ENCODE data around the gene DNAJA3.

DNAJA3 gene

GRCh38 chr16:4433914-4434787, 8.5 kb downstream of the DNAJA3 start:
- DNase-seq (ENCODE audit: low spot score): no peak

DNA sequence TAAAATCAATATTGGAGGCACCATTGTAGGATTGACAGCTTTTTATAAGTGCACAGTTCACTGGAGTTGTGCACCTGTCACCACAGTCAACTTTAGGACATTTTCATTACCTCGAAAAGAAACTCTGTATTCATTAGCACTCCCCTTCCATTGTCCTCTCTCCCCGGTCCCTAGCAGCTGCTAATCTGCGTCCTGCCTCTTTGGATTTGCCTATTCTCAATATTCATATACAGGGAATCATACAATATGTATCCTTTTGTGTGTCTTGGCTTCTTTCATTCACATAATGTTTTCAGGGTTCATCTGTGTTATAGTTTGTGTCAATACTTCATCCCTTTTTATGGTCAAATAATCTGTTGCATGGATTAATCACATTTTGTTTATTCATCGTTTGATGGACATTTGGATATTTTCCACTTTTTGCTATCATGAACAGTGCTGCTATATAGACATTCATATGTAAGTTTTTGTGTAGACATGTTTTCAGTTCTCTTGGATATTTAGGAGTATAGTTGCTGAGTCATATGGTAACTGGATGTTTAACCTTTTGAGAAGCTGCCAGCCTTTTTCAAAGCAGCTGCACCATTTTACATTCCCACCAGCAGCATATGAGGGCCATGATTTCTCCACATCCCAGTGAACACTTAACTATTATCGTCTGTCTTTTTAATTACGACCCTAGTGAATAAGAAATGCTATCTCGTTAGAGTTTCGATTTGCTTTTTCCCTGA, 9.8 kb downstream of the DNAJA3 start:
- DNase-seq (ENCODE audit: low spot score): no peak

DNA sequence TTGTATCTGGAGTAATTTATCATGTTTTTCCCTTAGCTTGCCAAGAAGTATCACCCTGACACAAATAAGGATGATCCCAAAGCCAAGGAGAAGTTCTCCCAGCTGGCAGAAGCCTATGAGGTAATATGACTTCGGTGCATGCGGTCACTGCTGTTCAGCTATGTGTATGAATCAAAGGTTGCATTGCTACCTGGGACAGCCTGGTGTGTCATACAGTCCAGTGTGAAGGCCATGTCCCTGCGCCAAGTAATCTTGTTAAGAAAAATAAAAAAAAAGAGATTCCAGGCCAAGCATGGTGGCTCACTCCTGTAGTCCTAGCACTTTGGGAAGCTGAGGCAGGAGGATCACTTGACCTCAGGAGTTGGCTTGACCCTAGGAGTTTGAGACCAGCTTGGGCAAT, 11.7 kb downstream of the DNAJA3 start:
- DNase-seq (ENCODE audit: low spot score): no peak

DNA sequence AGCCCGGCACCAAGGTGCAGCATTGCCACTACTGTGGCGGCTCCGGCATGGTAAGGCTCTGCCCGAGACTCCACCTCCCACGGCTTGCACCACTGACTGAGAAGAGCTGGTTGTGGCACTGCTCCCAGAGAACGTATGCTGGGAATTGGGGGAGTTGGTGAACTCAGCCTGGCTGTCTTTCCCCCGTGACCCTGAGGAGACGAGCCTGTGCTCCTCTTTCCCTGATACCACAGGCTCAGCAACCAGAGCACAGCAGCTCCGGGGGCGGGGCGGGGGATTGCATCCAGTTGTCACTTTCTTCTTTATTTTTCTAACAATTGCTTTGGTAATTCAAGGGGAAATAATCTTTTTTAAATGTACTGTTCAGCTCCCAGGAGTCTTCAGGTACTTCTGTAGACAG, 16.7 kb downstream of the DNAJA3 start:
- no peak for DNase-seq (ENCODE audit: low spot score)

GRCh38 chr16:4443271-4443670, 17.6 kb downstream of the DNAJA3 start:
- no peak for DNase-seq (ENCODE audit: low spot score)

GRCh38 chr16:4443986-4444385, 18.3 kb downstream of the DNAJA3 start:
- no peak for DNase-seq (ENCODE audit: low spot score)

DNA sequence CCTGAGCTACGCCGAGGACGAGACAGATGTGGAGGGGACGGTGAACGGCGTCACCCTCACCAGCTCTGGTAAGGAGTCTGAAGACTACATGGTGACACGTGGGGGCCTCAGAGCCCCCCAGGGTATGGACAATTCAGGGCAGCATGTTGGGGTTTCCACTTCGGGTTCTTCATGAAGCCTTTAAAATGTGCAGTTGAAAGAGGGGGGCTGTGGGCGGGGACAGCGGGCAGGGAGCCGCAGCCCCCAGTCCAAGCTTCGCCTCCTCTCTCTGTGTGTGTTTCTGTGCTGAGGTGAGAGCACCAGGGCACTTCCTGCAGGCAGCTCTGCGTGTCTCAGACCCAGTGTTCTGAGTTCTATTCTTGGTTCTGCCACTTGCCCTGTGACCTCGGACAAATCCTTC, 24.8 kb downstream of the DNAJA3 start:
- no peak for DNase-seq (ENCODE audit: low spot score)

- no peak for DNase-seq (ENCODE audit: low spot score)
Measured at GRCh38 chr16:4450931-4451519, 25.4 kb downstream of the DNAJA3 start.

GRCh38 chr16:4452674-4453073, 27.0 kb downstream of the DNAJA3 start:
- DNase-seq (ENCODE audit: low spot score): no peak

DNA sequence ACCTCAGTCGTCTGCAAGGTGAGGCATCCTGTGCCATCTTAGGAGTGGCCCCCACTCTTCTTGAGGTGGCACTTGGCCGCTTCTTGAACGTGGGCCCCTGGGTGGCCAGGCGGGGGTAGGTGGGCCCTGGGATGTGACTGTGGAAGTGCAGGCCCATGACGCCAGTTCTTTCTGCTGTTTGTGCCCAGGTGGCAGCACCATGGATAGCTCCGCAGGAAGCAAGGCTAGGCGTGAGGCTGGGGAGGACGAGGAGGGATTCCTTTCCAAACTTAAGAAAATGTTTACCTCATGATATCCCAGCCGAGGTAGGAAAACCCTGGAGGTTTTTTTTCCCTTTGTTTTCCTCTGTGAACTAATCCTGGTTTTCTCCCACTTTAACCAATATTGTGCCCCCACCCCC, 29.0 kb downstream of the DNAJA3 start:
- DNase-seq (ENCODE audit: low spot score): no peak

GRCh38 chr16:4455081-4455480, 29.4 kb downstream of the DNAJA3 start:
- no peak for DNase-seq (ENCODE audit: low spot score)

DNA sequence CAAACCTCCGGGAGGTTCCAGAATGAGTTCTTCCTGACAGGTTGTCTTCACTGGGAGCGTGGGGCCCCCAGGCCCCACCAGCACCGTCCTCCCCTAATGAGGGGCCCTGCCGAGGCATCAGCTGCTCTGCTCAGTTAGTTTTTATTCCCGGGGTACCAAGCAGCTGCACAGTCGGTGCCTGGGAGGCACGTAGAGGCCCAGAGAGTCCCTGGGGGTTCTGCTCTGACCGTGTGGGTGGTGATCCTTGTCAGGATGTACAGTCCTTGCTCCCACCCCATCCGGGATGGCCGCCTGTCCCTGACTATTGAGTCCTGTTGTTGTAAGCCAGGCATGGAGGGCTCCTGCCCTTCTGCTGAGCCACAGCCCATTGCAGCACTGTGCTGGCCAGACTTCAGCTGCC, 30.3 kb downstream of the DNAJA3 start:
- no peak for DNase-seq (ENCODE audit: low spot score)

DNA sequence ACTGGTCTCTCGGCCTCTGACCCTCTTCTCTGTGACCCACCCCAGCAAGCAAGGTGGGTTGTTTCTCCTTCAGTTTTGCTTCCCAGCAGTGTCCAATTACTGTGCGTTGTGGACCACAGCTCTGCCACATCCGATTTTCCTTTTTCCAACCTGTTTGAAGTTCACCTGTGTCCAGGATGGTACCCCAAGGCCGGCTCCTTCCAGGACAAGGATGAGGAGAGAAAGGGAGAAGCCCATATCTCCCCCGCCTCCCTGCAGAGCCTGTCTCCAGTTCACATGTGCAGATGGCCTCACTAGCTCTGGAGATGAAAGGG, 35.2 kb downstream of the DNAJA3 start:
- DNase-seq (ENCODE audit: low spot score): no peak

DNA sequence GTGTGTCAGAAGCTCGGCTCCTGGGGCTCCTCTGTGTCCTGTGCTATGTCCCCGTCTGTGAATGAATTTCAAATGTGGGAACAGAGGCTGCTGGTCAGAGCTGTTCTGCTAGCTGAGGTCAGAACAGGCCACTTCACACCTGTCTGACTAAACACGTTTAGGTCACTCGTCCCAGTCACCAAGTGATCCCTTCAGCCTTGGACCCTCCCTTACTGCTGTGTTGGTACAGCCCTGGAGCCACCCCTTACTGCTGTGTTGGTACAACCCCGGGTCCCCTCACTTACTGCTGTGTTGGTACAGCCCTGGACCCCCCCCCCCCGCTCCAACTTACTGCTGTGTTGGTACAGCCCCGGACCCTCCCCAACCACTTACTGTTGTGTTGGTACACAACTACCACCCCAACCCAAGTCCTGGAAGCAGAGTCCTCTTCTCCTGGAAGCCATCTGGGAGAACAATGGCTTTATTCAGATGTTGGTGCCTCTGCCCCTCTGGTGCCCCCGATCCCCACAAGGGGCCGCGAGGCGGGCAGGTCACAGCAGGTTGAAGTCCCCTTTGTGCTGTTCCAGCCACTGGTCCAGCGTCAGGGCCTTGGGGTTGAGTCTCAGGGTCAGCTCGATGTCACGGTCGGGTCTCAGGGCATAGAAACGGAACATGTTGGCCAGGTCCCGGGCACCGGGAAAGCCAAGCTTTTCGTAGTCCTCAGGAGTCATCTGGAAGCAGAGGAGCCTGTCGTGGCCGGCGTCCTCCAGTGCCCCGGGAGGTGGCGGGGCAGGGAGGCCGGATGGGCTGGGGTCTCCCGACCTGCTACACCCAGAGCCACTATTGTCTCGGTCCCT, 35.8 kb downstream of the DNAJA3 start:
- DNase-seq (ENCODE audit: low spot score): no peak

DNA sequence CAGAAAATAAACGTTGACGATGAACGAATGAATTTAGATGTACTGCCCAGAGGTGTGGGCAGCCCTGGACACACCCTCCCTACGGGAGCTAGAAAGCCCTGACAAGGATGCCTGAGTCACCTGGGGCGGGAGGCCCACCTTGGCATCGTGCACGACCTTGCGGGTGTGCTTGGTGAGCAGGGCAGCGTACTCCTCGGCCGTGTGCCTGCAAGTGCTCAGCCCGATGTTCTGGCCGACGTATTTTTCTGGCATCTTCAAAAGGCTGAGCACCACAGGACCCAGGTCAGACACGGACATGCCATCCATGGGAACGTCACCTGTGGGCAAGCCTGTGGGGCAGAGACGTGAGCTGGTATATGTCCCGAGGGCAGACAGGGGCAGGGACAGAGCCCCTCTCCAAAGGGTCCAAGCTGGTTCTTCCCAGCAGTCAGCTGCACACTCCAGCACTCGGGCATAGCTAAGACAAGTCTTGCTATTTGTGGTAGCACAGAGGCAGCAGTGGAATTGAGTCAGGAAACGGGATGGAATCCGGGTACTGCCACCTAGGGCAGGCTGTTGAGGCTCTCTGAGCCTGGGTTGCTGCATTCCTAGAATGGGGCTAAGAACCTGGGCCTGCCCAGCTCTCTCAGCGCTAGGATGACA, 38.0 kb downstream of the DNAJA3 start:
- DNase-seq (ENCODE audit: low spot score): no peak

GRCh38 chr16:4465977-4466779, 40.5 kb downstream of the DNAJA3 start:
- no peak for DNase-seq (ENCODE audit: low spot score)

DNA sequence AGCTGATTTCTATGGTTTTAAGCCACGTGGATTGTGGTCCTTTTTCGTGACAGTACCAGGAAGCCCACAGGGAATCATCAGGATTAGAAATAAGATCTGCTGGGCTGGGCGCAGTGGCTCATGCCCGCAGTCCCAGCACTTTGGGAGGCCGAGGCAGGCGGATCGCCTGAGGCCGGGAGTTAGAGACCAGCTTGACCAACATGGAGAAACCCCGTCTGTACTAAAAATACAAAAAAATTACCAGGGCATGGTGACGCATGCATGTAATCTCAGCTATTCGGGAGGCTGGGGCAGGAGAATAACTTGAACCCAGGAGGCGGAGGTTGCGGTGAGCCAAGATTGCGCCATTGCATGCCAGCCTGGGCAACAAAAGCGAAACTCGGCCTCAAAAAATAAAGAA, 42.2 kb downstream of the DNAJA3 start:
- no peak for DNase-seq (ENCODE audit: low spot score)

DNA sequence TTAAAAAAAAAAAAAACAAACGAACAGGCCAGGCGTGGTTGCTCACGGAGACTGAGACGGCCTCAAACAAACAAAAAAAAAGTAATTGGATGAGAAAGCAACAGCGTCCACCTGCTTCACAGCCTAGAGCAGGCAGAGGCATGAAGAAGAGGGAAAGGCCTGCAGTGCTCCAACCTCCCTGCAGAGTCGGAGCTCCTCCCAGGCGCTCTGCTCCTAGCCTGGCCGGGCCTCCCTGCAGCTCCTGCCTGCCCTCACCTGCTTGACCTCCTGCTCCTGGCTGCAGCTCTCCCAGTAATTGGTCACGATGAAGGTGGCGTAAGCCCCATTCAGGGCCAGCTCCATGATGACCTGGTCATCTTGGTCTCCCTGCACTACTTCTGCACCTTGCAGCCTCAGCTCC, 43.3 kb downstream of the DNAJA3 start:
- no peak for DNase-seq (ENCODE audit: low spot score)

DNA sequence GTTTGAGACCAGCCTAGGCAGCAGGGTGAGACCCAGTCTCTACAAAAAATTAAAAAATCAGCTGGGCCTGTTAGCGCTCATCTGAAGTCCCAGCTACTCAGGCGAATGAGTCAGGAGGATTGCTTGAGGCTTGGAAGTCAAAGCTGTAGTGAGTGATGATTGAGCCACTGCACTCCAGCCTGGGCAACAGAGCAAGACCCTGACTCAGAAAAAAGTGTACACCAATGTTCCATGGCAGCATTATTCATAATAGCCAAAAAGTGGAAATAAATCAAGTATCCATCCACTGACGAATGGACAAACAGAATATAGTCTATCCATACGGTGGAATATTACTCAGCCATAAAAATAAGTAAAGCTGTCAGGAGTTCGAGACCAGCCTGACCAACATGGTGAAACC, 46.2 kb downstream of the DNAJA3 start:
- DNase-seq (ENCODE audit: low spot score): no peak

GRCh38 chr16:4472880-4473279, 47.2 kb downstream of the DNAJA3 start:
- DNase-seq (ENCODE audit: low spot score): no peak

All from LoVo (cell line).